ENCODE measurements around the gene LIN7A.

The LIN7A gene

GRCh38 chr12:80752464-80752863 is 185.3 kb downstream of the LIN7A start:
- no peak for DNase-seq (ENCODE audit: low read depth)

- no peak for DNase-seq (ENCODE audit: low read depth)
These were observed 188.3 kb downstream of the LIN7A start for GRCh38 chr12:80749456-80749855.

- DNase-seq (ENCODE audit: low read depth) = no peak
These were observed 189.9 kb downstream of the LIN7A start for GRCh38 chr12:80747800-80748199.

- no peak for DNase-seq (ENCODE audit: low read depth)
These were observed 191.8 kb downstream of the LIN7A start for GRCh38 chr12:80745851-80746505.

Data from HS-5 (cell line).